Measurements from ENCODE around the gene IER5.

IER5 gene

GRCh38 chr1:181079920-181080319, 8.6 kb upstream of the IER5 start:
- Histone ChIP-seq H3K9me3 (ENCODE audit: control insufficient read depth, insufficient read depth, low read depth, low read length) (no peaks in the 10 kb centered on the region), H3K4me1 (ENCODE audit: control insufficient read depth, insufficient read depth, low read length) (peaks cover 3% of the 10 kb centered on the region; the same call in 1 of the 2 replicates), H3K4me3 (ENCODE audit: low read depth, low read length) (no peak overlapping the region), H3K36me3 (ENCODE audit: control insufficient read depth in 2 of 2, insufficient read depth in 1 of 2, low read length in 2 of 2) (no peaks in the 10 kb centered on the region), H3K27ac (ENCODE audit: extremely low read depth, low read depth, low read length) (no peak overlapping the region)
- POLR2A ChIA-PET: interaction anchor here (0.5 to 0.8 kb wide), 3 partner anchors 27 to 197 kb away, joined by 3 to 4 read pairs (median 3); no protein-coding TSS in a partner anchor
- CTCF ChIA-PET: interaction anchor here (1.0 to 1.4 kb wide), 5 partner anchors 11 to 62 kb away, joined by 3 to 5 read pairs (median 4); no protein-coding TSS in a partner anchor
- TF ChIP-seq ZNF747 (tag by site-specific recombination; IDR thresholded peaks at IDR 0.05): no peak
- TF ChIP-seq YY2 (tag by site-specific recombination; IDR thresholded peaks at IDR 0.05): no peak
- no peak for TF ChIP-seq ZNF837 (tag by site-specific recombination; IDR thresholded peaks at IDR 0.05)
- no peak for TF ChIP-seq ZNF558 (tag by site-specific recombination; IDR thresholded peaks at IDR 0.05)
- TF ChIP-seq SP3 (tag by site-specific recombination; IDR thresholded peaks at IDR 0.05): no peak

- ChIA-PET POLR2A (interaction anchor here (0.9 kb wide), 1 partner anchor 10 kb away, joined by 4 read pairs; no protein-coding TSS in a partner anchor), CTCF (interaction anchor here (1.2 to 1.4 kb wide), 2 partner anchors 43 to 62 kb away, joined by 5 to 8 read pairs; no protein-coding TSS in a partner anchor)
- no peak for TF ChIP-seq ZNF366 (tag by site-specific recombination; conservative IDR thresholded peaks at IDR 0.05)
- 0 out of 2 replicates have a peak, but pooled peaks have one; percentile 23 for TF ChIP-seq SCRT2 (tag by site-specific recombination; IDR thresholded peaks at IDR 0.05)
- TF ChIP-seq ZNF24 (tag by site-specific recombination; IDR thresholded peaks at IDR 0.05): no peak
- TF ChIP-seq SCRT1 (tag by site-specific recombination; IDR thresholded peaks at IDR 0.05; ENCODE audit: borderline replicate concordance): no peak
- no peak for TF ChIP-seq ZSCAN30 (tag by site-specific recombination; IDR thresholded peaks at IDR 0.05)
- no peak for TF ChIP-seq ZFP69B (tag by site-specific recombination; IDR thresholded peaks at IDR 0.05)
- TF ChIP-seq ZNF19 (tag by site-specific recombination; IDR thresholded peaks at IDR 0.05; ENCODE audit: low read depth): no peak
- H3K4me3 ChIP-seq (ENCODE audit: low read depth, low read length): no peak overlapping the region
- H3K4me1 ChIP-seq (ENCODE audit: control insufficient read depth, insufficient read depth, low read length): peaks cover 3% of the 10 kb centered on the region; the same call in 1 of the 2 replicates
- no peaks in the 10 kb centered on the region for H3K9me3 ChIP-seq (ENCODE audit: control insufficient read depth, insufficient read depth, low read depth, low read length)
- no peak overlapping the region for H3K27ac ChIP-seq (ENCODE audit: extremely low read depth, low read depth, low read length)
- H3K36me3 ChIP-seq (ENCODE audit: control insufficient read depth in 2 of 2, insufficient read depth in 1 of 2, low read length in 2 of 2): no peaks in the 10 kb centered on the region
Observed at GRCh38 chr1:181080556-181080955, 7.9 kb upstream of the IER5 start.

- Histone ChIP-seq H3K4me3 (ENCODE audit: low read depth, low read length) (no peak overlapping the region), H3K4me1 (ENCODE audit: control insufficient read depth, insufficient read depth, low read length) (peaks cover 3% of the 10 kb centered on the region; the same call in 1 of the 2 replicates), H3K36me3 (ENCODE audit: control insufficient read depth in 2 of 2, insufficient read depth in 1 of 2, low read length in 2 of 2) (no peaks in the 10 kb centered on the region), H3K27ac (ENCODE audit: extremely low read depth, low read depth, low read length) (no peak overlapping the region), H3K9me3 (ENCODE audit: control insufficient read depth, insufficient read depth, low read depth, low read length) (no peaks in the 10 kb centered on the region)
- ChIA-PET POLR2A (interaction anchor here (0.9 kb wide), 1 partner anchor 9 kb away, joined by 4 read pairs; no protein-coding TSS in a partner anchor), CTCF (interaction anchor here (0.7 to 1.4 kb wide), 3 partner anchors 18 to 61 kb away, joined by 3 to 8 read pairs (median 5); no protein-coding TSS in a partner anchor)
- TF ChIP-seq ZNF776 (tag by site-specific recombination; IDR thresholded peaks at IDR 0.05; ENCODE audit: borderline replicate concordance) (no peak), ZNF26 (tag by site-specific recombination; IDR thresholded peaks at IDR 0.05) (no peak), ZNF138 (tag by site-specific recombination; IDR thresholded peaks at IDR 0.05; ENCODE audit: borderline replicate concordance) (no peak), ZNF558 (tag by site-specific recombination; IDR thresholded peaks at IDR 0.05) (no peak), ZSCAN16 (tag by site-specific recombination; IDR thresholded peaks at IDR 0.05) (no peak), HOXC10 (CRISPR knock-in tag; IDR thresholded peaks at IDR 0.05) (no peak), ZNF548 (tag by site-specific recombination; IDR thresholded peaks at IDR 0.05) (no peak), ZNF660 (tag by site-specific recombination; IDR thresholded peaks at IDR 0.05) (no peak)
Observed at GRCh38 chr1:181081395-181081794, 7.1 kb upstream of the IER5 start.

All from HEK293 (cell line).